RKO (cell line): Measurements from ENCODE around the gene ATXN7L3.
A peak's percentile ranks its signal among the peaks of the same experiment; 100 is the strongest.

ENCODE experiments used
- DNase-seq: peaks from one replicate; pipeline ENCODE4 v3.0.0-alpha.2; 2016; ENCODE audit warnings: low spot score

Gene ATXN7L3

GRCh38 chr17:44200478-44201155, 933 bp upstream of the ATXN7L3 start:
- peak; percentile 33 for DNase-seq

DNA sequence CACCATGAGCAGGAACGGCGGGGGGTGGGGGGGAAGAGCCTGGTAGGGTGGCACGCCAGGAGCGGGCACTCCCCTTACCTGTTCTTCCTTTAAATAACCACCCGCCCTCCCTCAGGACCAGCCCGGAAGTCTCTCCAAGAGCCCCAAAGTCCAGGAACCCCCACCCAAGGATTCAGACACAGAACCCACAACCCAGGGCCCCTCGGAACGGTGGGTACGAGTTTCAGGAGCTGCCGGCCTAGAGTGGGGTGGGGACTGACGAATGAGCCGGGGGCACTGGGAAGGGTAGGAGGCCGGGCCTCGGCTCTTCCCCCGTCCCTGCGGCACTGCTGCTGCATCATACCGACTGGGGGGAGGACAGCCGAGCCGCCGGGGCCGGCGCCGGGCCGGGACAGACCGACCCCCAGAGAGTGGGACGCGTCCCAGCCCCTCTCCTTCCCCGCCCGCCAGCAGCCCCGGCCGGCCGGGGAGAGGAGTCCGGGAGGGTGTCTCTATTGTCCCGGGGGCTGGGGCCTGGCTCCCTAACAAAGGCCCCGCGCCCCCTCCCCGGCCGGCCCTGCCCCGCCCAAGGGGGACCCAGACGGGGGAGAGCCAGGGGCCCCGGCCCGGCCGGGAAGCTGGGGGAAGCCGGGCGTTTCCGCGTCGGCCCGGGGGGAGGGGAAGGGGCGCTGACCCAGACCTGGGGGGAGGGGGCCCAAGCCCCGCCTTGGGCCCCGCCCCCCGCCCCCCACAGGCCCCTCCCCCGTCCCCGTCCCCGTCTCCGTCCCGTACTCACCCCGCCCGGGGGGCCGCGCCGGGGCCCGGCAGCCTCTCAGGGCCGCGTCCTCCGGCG, 747 bp downstream of the ATXN7L3 start:
- DNase-seq, result peak; percentile 50

GRCh38 chr17:44197980-44198720, 1.5 kb downstream of the ATXN7L3 start:
- peak; percentile 76 for DNase-seq

GRCh38 chr17:44197107-44197506, 2.6 kb downstream of the ATXN7L3 start:
- no peak for DNase-seq

- DNase-seq, result no peak
These were observed 6.2 kb downstream of the ATXN7L3 start for GRCh38 chr17:44193326-44194084.

GRCh38 chr17:44192750-44193149, 6.9 kb downstream of the ATXN7L3 start:
- no peak for DNase-seq

DNA sequence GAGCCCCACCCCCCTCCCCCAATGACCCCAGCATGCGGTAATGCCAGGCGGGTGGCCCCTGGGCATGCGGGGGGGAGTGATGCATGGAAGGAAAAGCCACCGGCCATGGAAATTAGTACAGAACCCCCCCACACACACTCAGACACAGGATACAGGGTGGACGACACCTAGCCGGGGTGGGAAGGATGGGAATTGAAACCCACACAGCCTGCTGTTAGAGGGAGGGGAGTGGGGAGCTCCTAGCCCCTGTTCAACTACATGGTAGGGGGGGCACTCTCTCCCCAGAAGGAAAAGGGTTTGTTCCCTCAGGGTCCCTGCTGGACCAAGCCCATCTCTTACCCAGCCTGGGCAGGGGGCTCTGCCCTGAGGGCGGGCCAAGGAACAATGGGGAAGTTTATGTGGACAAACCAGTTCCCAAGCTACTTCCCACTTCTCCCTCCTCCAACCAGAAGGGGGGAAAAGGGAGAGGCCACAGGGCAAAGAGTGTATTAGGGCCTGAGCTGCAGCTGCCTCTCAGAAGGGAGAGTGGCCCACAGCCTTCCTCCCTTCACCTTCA, 7.7 kb downstream of the ATXN7L3 start:
- DNase-seq, result no peak

DNA sequence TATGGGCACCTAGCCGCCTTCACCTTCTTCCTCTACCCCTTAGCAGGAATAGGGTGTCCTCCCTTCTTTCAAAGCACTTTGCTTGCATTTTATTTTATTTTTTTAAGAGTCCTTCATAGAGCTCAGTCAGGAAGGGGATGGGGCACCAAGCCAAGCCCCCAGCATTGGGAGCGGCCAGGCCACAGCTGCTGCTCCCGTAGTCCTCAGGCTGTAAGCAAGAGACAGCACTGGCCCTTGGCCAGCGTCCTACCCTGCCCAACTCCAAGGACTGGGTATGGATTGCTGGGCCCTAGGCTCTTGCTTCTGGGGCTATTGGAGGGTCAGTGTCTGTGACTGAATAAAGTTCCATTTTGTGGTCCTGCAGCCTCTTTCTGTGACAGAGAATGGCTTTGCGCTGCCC, 8.3 kb downstream of the ATXN7L3 start:
- no peak for DNase-seq

DNA sequence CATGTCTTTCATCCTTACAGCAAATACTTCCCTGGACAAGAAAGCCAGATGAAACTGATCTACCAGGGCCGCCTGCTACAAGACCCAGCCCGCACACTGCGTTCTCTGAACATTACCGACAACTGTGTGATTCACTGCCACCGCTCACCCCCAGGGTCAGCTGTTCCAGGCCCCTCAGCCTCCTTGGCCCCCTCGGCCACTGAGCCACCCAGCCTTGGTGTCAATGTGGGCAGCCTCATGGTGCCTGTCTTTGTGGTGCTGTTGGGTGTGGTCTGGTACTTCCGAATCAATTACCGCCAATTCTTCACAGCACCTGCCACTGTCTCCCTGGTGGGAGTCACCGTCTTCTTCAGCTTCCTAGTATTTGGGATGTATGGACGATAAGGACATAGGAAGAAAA, 9.2 kb downstream of the ATXN7L3 start:
- no peak for DNase-seq

DNA sequence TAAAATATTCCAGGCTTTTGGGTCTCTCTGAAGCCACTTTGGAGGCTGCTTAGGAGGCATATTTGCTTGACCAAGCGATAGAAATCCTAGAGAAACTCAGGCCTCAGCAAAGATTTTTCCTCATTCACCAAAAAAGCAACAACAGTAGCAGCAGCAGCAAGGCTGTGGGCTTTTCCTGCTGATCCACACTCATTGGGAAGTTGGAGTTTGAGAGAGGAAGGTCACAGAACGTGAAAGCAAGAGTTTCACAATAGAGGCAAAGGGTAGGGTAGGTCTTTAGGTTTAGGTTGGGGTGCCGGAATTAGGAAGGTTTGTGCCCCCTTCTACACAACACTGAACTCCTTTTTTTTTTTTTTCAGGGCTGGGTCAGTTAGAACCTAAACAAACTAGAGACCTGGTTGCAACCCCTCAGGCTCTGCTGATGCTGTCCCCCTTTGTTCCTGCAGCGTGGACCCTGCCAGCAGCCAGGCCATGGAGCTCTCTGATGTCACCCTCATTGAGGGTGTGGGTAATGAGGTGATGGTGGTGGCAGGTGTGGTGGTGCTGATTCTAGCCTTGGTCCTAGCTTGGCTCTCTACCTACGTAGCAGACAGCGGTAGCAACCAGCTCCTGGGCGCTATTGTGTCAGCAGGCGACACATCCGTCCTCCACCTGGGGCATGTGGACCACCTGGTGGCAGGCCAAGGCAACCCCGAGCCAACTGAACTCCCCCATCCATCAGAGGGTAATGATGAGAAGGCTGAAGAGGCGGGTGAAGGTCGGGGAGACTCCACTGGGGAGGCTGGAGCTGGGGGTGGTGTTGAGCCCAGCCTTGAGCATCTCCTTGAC, 10.9 kb downstream of the ATXN7L3 start:
- no peak for DNase-seq

- peak; percentile 54 for DNase-seq
These were observed 12.4 kb downstream of the ATXN7L3 start for GRCh38 chr17:44187131-44187899.

- peak; percentile 100 for DNase-seq
These were observed 13.2 kb downstream of the ATXN7L3 start, which contains the start of gene TMUB2 for GRCh38 chr17:44186307-44187130. Gene TMUB2, plus strand, starts transcription at chr17:44186972. Its CDS starts 737 bp downstream, at chr17:44187709.

GRCh38 chr17:44184212-44184810, 15.4 kb downstream of the ATXN7L3 start:
- DNase-seq, result no peak

DNA sequence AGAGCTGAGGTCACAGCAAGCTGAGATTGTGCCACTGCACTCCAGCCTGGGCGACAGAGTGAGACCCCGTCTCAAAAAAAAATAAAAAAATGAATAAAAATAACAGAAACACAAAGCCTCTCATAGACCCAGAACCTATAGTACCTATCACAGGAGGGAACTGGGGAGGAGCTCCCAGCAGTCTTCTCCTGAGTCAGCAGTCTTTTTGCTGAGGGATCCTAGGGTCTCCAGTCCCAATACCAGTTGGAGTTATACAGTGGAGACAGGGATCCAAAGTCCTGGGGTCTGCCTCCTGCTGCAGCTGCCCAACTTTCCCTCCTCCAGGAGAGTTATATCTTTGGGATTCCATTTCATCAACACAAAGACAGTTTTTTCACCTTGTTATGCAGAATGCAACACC, 16.7 kb downstream of the ATXN7L3 start:
- DNase-seq, result no peak

DNA sequence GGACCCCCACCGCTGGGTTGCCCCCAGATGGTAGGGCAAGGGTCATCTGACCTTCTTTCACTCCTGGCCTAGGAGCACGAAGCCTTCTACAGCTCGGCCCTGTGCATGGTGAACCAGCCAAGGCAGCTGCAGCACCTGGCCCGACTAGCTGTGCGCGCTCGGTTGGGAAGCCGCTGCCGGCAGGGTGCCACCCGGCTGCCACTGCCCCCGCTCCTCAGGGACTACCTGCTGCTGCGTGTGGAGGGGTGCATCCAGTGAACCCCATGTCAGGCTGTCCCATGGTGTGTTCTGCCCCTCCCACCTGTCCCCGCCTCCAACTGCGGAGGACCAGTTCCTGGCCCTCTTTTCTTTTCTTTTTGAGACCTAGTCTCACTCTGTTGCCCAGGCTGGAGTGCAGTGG, 21.6 kb downstream of the ATXN7L3 start:
- DNase-seq, result no peak

- DNase-seq, result no peak
These were observed 22.0 kb downstream of the ATXN7L3 start for GRCh38 chr17:44177640-44178039.

GRCh38 chr17:44176671-44177501, 22.8 kb downstream of the ATXN7L3 start:
- DNase-seq, result no peak

DNA sequence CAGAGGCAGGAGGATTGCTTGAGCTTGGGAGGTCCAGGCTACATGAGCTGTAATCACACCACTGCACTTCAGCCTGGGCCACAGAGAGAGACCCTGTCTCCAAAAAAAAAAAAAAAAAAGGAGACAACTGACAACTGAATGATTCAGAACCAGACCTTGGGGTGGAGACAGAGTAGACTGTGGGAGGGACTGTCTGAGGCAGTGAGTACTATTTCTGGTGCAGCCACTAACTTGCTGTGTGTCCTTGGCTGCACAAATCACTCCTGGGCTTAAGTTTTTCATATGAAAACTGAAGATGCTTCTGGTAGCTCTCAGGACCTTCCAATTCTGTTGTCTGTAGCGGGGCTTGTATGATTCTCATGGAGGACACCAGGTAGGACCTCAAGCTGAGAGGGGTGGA, 23.4 kb downstream of the ATXN7L3 start:
- DNase-seq, result peak; percentile 47
